Measurements from ENCODE around the gene ACTN1.

The ACTN1 gene

GRCh38 chr14:68894802-68895703, 84.0 kb downstream of the ACTN1 start:
- Histone ChIP-seq H3K79me2 (ENCODE audit: insufficient read depth, low read length) (no peaks in the 10 kb centered on the region), H3K9ac (ENCODE audit: low read length) (no peak overlapping the region), H3K4me2 (ENCODE audit: low read length) (no peak overlapping the region), H3K36me3 (ENCODE audit: insufficient read depth, low read length) (no peaks in the 10 kb centered on the region), H2AFZ (ENCODE audit: low read length) (no peak overlapping the region), H3K27me3 (ENCODE audit: insufficient read depth, low read length) (peaks cover 5% of the 10 kb centered on the region; the same call in 1 of the 2 replicates), H4K20me1 (ENCODE audit: insufficient read depth, low read length) (no peaks in the 10 kb centered on the region), H3K9me3 (ENCODE audit: low read length) (no peaks in the 10 kb centered on the region), H3F3A (ENCODE audit: insufficient read depth, low read length) (no peaks in the 10 kb centered on the region), H3K27ac (ENCODE audit: low read depth, low read length, poor library complexity, severe bottlenecking) (no peak overlapping the region), H3K9me2 (ENCODE audit: low read depth, low read length) (no peaks in the 10 kb centered on the region), H3K4me1 (ENCODE audit: insufficient read depth, low read length, severe bottlenecking) (no peaks in the 10 kb centered on the region), H3K4me3 (ENCODE audit: low read depth, low read length, poor library complexity, severe bottlenecking) (no peak overlapping the region)
- no peak for TF ChIP-seq EZH2 (IDR thresholded peaks at IDR 0.05; ENCODE audit: borderline replicate concordance, low read length)
- TF ChIP-seq CTCF (IDR thresholded peaks at IDR 0.05; ENCODE audit: low read length), result no peak

GRCh38 chr14:68894123-68894522, 85.0 kb downstream of the ACTN1 start:
- no peaks in the 10 kb centered on the region for H4K20me1 ChIP-seq (ENCODE audit: insufficient read depth, low read length)
- H3K27me3 ChIP-seq (ENCODE audit: insufficient read depth, low read length), result no peaks in the 10 kb centered on the region
- H3K36me3 ChIP-seq (ENCODE audit: insufficient read depth, low read length), result no peaks in the 10 kb centered on the region
- H3K9ac ChIP-seq (ENCODE audit: low read length), result no peak overlapping the region
- H3K9me2 ChIP-seq (ENCODE audit: low read depth, low read length), result no peaks in the 10 kb centered on the region
- no peak overlapping the region for H3K4me3 ChIP-seq (ENCODE audit: low read depth, low read length, poor library complexity, severe bottlenecking)
- H3K4me1 ChIP-seq (ENCODE audit: insufficient read depth, low read length, severe bottlenecking), result no peaks in the 10 kb centered on the region
- no peaks in the 10 kb centered on the region for H3F3A ChIP-seq (ENCODE audit: insufficient read depth, low read length)
- TF ChIP-seq CTCF (IDR thresholded peaks at IDR 0.05; ENCODE audit: low read length), result no peak
- TF ChIP-seq EZH2 (IDR thresholded peaks at IDR 0.05; ENCODE audit: borderline replicate concordance, low read length), result no peak
- no peaks in the 10 kb centered on the region for H3K79me2 ChIP-seq (ENCODE audit: insufficient read depth, low read length)
- H3K27ac ChIP-seq (ENCODE audit: low read depth, low read length, poor library complexity, severe bottlenecking), result no peak overlapping the region
- H3K9me3 ChIP-seq (ENCODE audit: low read length), result no peaks in the 10 kb centered on the region
- H2AFZ ChIP-seq (ENCODE audit: low read length), result no peak overlapping the region
- no peak overlapping the region for H3K4me2 ChIP-seq (ENCODE audit: low read length)

GRCh38 chr14:68893566-68893965, 85.5 kb downstream of the ACTN1 start:
- no peak for TF ChIP-seq CTCF (IDR thresholded peaks at IDR 0.05; ENCODE audit: low read length)
- no peak overlapping the region for H3K9ac ChIP-seq (ENCODE audit: low read length)
- H3K4me1 ChIP-seq (ENCODE audit: insufficient read depth, low read length, severe bottlenecking), result no peaks in the 10 kb centered on the region
- no peaks in the 10 kb centered on the region for H3F3A ChIP-seq (ENCODE audit: insufficient read depth, low read length)
- H3K4me2 ChIP-seq (ENCODE audit: low read length), result no peak overlapping the region
- no peaks in the 10 kb centered on the region for H4K20me1 ChIP-seq (ENCODE audit: insufficient read depth, low read length)
- H3K9me2 ChIP-seq (ENCODE audit: low read depth, low read length), result no peaks in the 10 kb centered on the region
- H3K79me2 ChIP-seq (ENCODE audit: insufficient read depth, low read length), result no peaks in the 10 kb centered on the region
- H3K27me3 ChIP-seq (ENCODE audit: insufficient read depth, low read length), result no peaks in the 10 kb centered on the region
- H3K27ac ChIP-seq (ENCODE audit: low read depth, low read length, poor library complexity, severe bottlenecking), result no peak overlapping the region
- H3K4me3 ChIP-seq (ENCODE audit: low read depth, low read length, poor library complexity, severe bottlenecking), result no peak overlapping the region
- no peaks in the 10 kb centered on the region for H3K36me3 ChIP-seq (ENCODE audit: insufficient read depth, low read length)
- H3K9me3 ChIP-seq (ENCODE audit: low read length), result no peaks in the 10 kb centered on the region
- no peak overlapping the region for H2AFZ ChIP-seq (ENCODE audit: low read length)
